ENCODE measurements around the gene ATXN2L.
"Not testable (repeated sequence)": the region's sequence is repeated elsewhere in the genome, so short reads cannot be mapped to it uniquely, and the experiment has no call there.

Gene ATXN2L

DNA sequence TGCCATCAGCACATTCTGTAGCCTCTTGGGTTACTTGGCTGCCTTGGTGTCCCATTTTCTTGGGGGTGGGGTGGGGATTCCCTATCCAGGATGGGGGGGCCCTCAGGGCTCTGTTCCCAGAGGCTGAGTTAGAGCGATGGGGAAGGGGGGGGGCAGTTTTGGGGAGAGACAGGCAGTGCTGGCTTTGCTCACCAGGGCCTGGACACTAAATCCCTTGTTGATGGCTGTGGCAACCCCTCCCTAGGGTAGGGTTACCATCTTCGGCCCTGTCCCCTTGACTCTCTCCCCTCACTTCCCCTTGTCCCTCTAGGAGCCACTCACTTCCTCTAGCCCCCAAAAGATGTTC lies 54.8 kb downstream of the ATXN2L start:
- Histone ChIP-seq H3K4me1 (ENCODE audit: control insufficient read depth, insufficient read depth, low read length) (peaks cover 13% of the 10 kb centered on the region), H3K9me3 (ENCODE audit: control insufficient read depth, low read length) (no peaks in the 10 kb centered on the region), H3K36me3 (ENCODE audit: control insufficient read depth, insufficient read depth, low read length) (no peaks in the 10 kb centered on the region), H3K27me3 (ENCODE audit: control insufficient read depth, insufficient read depth, low read length) (peaks cover 16% of the 10 kb centered on the region), H3K9ac (ENCODE audit: low read length) (no peak overlapping the region), H3K4me3 (ENCODE audit: low read length) (no peak overlapping the region)

GRCh38 chr16:28878083-28878926 lies 55.5 kb downstream of the ATXN2L start, which contains the start of gene ATP2A1:
Gene ATP2A1, plus strand, starts transcription at chr16:28878488. Its CDS starts 184 bp downstream, at chr16:28878672.
- peak within 1 kb of the TSS; percentile 72 for H3K9ac ChIP-seq (ENCODE audit: low read length)
- no peaks in the 10 kb centered on the region for H3K9me3 ChIP-seq (ENCODE audit: control insufficient read depth, low read length)
- no peaks in the 10 kb centered on the region for H3K36me3 ChIP-seq (ENCODE audit: control insufficient read depth, insufficient read depth, low read length)
- H3K27me3 ChIP-seq (ENCODE audit: control insufficient read depth, insufficient read depth, low read length), result peaks cover 19% of the 10 kb centered on the region
- H3K4me3 ChIP-seq (ENCODE audit: low read length), result peak within 1 kb of the TSS; percentile 63
- H3K4me1 ChIP-seq (ENCODE audit: control insufficient read depth, insufficient read depth, low read length), result peaks cover 13% of the 10 kb centered on the region

- H3K36me3 ChIP-seq (ENCODE audit: control insufficient read depth, insufficient read depth, low read length), result no peaks in the 10 kb centered on the region
- H3K4me3 ChIP-seq (ENCODE audit: low read length), result peak overlapping the region; percentile 63
- H3K9ac ChIP-seq (ENCODE audit: low read length), result peak overlapping the region; percentile 72
- no peaks in the 10 kb centered on the region for H3K9me3 ChIP-seq (ENCODE audit: control insufficient read depth, low read length)
- peaks cover 24% of the 10 kb centered on the region for H3K27me3 ChIP-seq (ENCODE audit: control insufficient read depth, insufficient read depth, low read length)
- peaks cover 13% of the 10 kb centered on the region for H3K4me1 ChIP-seq (ENCODE audit: control insufficient read depth, insufficient read depth, low read length)
Observed at GRCh38 chr16:28879261-28879840, 56.6 kb downstream of the ATXN2L start.

DNA sequence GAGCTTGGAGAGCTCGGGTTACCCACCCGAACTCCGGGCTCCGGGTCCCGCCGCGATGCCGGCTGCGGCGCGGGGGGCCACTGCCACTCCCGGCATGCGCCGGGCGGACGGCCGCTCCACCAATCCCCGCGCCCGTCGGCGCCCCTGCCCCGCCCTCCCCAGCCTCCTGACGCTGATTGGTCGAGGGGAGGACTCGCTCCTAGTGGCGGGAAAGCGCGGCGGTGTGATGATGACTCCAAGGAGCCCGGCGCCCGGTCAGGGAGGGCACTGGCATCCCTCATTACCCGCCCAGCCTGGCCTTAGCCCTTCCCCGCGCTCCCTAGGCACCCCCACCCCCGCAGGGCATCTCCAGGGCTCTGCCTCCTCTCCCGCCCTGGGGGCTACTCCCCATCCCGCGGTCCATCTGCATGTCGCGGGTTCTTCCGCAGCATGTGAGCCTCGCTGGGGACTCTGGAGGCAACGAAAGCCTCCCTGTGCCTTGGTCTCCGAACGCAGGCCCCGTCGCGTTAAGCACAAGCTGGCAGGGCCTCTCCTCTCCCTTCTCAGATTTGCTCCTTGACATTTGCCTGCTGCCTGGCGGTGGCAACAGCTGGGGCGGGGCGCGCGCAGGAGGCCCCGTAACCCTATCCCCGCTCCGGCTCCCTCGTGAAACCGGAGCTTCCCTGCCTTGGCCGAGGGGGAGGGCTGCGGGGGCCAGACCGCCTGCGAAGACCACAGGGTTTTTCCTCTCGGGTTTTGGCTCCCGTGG lies 57.2 kb downstream of the ATXN2L start:
- H3K4me3 ChIP-seq (ENCODE audit: low read length), result peak overlapping the region; percentile 63
- no peaks in the 10 kb centered on the region for H3K36me3 ChIP-seq (ENCODE audit: control insufficient read depth, insufficient read depth, low read length)
- peak overlapping the region; percentile 72 for H3K9ac ChIP-seq (ENCODE audit: low read length)
- H3K9me3 ChIP-seq (ENCODE audit: control insufficient read depth, low read length), result no peaks in the 10 kb centered on the region
- H3K4me1 ChIP-seq (ENCODE audit: control insufficient read depth, insufficient read depth, low read length), result peaks cover 13% of the 10 kb centered on the region
- H3K27me3 ChIP-seq (ENCODE audit: control insufficient read depth, insufficient read depth, low read length), result peaks cover 24% of the 10 kb centered on the region

DNA sequence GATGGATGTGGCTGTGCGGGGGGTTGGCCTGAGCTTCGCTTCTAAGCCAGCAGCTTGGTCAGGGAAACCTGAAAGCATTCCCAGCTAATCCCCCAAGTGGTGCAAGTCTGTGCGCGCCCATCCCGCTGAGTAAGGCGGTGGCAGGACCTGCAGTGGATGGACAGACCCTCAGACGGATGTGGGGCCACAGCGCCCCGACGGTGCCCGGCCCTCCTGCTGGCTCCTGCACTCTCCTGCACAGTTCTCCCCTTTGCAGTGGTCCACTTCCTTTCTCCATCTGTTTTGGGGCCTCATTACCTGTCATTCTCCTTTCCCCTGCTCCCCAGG lies 57.8 kb downstream of the ATXN2L start:
- Histone ChIP-seq H3K9ac (ENCODE audit: low read length) (no peak overlapping the region), H3K36me3 (ENCODE audit: control insufficient read depth, insufficient read depth, low read length) (no peaks in the 10 kb centered on the region), H3K4me1 (ENCODE audit: control insufficient read depth, insufficient read depth, low read length) (peaks cover 13% of the 10 kb centered on the region), H3K4me3 (ENCODE audit: low read length) (no peak overlapping the region), H3K27me3 (ENCODE audit: control insufficient read depth, insufficient read depth, low read length) (peaks cover 24% of the 10 kb centered on the region), H3K9me3 (ENCODE audit: control insufficient read depth, low read length) (no peaks in the 10 kb centered on the region)

DNA sequence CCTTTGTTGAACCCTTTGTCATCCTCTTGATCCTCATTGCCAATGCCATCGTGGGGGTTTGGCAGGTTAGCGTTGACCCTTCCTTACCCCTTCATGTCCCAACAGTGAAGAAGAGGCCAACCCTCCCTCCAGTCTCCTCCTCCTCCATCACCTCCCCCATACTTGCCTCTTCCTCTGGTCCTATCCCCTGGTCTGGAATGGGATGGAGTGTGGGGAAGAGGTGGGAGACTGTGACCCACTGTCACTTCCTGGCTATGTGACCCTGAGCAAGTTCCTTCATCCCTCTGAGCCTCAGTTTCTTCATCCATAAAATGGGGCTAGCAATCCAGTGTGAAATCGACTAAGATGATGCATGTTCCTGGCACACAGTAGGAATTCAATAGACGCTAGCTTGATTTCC lies 58.2 kb downstream of the ATXN2L start:
- no peak overlapping the region for H3K4me3 ChIP-seq (ENCODE audit: low read length)
- H3K9ac ChIP-seq (ENCODE audit: low read length), result no peak overlapping the region
- H3K9me3 ChIP-seq (ENCODE audit: control insufficient read depth, low read length), result no peaks in the 10 kb centered on the region

DNA sequence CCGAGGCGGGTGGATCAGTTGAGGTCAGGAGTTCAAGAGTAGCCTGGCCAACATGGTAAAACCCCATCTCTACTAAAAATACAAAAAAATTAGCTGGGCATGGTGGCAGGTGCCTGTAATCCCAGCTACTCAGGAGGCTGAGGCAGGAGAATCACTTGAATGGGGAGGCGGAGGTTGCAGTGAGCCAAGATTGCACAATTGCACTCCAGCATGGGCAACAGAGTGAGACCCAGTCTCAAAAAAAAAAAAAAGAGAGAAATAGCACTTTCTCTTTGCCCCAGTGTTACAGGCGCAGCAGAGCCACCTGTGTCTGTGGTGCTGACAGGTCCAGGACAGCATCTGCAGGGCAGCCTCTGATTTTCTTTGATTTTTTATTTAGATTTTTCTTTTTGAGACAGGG lies 58.8 kb downstream of the ATXN2L start:
- H3K36me3 ChIP-seq (ENCODE audit: control insufficient read depth, insufficient read depth, low read length); H3K9me3 ChIP-seq (ENCODE audit: control insufficient read depth, low read length); H3K4me3 ChIP-seq (ENCODE audit: low read length); H3K9ac ChIP-seq (ENCODE audit: low read length): not testable (repeated sequence)
- Histone ChIP-seq H3K4me1 (ENCODE audit: control insufficient read depth, insufficient read depth, low read length) (peaks cover 13% of the 10 kb centered on the region), H3K27me3 (ENCODE audit: control insufficient read depth, insufficient read depth, low read length) (peaks cover 24% of the 10 kb centered on the region)

More for the DNA sequence above, 58.2 kb downstream of the ATXN2L start:
- peaks cover 24% of the 10 kb centered on the region for H3K27me3 ChIP-seq (ENCODE audit: control insufficient read depth, insufficient read depth, low read length)
- H3K4me1 ChIP-seq (ENCODE audit: control insufficient read depth, insufficient read depth, low read length), result peaks cover 13% of the 10 kb centered on the region
- H3K36me3 ChIP-seq (ENCODE audit: control insufficient read depth, insufficient read depth, low read length), result no peaks in the 10 kb centered on the region

DNA sequence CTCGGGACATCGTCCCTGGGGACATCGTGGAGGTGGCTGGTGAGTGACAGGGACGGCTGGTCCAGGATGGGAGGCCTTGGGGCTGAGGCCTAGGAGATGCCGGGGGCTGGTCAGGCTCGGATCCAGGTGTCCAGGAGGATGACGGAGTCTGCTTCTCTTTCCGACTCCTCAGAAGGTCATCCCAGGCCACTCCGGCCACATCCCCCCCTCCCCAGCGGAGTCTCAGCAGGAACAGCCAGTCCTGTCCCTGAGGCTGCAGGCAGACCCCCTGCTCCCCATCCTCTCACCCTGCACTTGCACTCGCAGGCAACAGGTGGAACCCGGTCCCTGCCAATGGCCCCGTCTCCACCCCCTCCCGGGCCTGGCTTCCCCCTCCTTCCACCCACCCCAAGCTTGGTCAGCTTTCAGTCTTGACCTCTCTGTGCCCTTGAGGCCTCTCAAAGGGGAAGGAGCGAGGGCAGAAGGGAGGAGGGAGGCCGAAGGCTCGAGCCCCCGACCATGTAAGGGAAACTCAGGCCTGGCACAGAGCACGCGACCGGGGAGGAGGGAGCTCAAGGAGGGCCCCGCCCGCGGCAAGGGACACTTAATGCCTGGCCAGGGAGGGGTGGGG lies 59.9 kb downstream of the ATXN2L start:
- Histone ChIP-seq H3K27me3 (ENCODE audit: control insufficient read depth, insufficient read depth, low read length) (peaks cover 24% of the 10 kb centered on the region), H3K9ac (ENCODE audit: low read length) (no peak overlapping the region), H3K4me3 (ENCODE audit: low read length) (no peak overlapping the region), H3K9me3 (ENCODE audit: control insufficient read depth, low read length) (no peaks in the 10 kb centered on the region), H3K36me3 (ENCODE audit: control insufficient read depth, insufficient read depth, low read length) (no peaks in the 10 kb centered on the region), H3K4me1 (ENCODE audit: control insufficient read depth, insufficient read depth, low read length) (peaks cover 13% of the 10 kb centered on the region)

DNA sequence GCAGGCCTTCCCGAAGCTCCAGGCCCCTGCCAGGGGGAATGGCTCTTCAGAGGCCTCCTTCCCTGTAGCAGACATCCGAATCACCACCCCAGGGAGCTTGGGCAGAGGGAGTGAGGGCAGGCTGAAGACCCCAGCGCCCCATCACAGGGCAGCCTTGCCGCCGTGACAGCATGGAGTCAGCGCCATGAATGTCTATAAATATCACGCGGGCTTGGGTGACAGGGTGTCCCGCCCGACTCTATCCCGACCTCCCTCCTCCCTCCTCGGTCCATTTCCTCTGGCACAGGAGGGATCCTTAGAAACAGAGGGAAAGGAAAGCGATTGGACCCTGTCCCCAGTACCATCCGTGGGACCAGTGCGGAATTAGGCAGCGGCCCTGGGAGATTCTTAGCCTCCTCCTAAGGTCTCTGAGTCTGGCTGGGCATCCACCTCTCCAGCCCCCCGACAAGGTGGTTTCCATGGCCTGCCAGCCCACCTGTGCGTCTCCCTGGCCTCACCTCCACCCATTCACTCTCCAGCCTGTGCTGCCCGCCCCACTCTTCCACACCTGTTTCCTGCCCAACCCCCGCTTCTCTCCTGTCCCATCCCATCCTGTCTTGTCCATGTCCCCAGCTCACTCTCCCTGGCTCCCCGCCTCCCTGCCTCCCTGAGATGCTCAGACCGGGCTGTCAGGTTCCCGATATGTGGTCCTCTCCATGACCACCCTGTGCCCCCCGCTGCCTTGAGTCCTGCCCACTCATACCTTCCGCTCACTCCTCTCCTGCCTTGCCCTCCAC lies 60.6 kb downstream of the ATXN2L start:
- H3K27me3 ChIP-seq (ENCODE audit: control insufficient read depth, insufficient read depth, low read length), result peaks cover 24% of the 10 kb centered on the region
- H3K4me1 ChIP-seq (ENCODE audit: control insufficient read depth, insufficient read depth, low read length), result peaks cover 13% of the 10 kb centered on the region
- no peak overlapping the region for H3K4me3 ChIP-seq (ENCODE audit: low read length)
- no peak overlapping the region for H3K9ac ChIP-seq (ENCODE audit: low read length)
- H3K9me3 ChIP-seq (ENCODE audit: control insufficient read depth, low read length), result no peaks in the 10 kb centered on the region
- no peaks in the 10 kb centered on the region for H3K36me3 ChIP-seq (ENCODE audit: control insufficient read depth, insufficient read depth, low read length)

GRCh38 chr16:28884045-28884444 lies 61.2 kb downstream of the ATXN2L start:
- Histone ChIP-seq H3K9ac (ENCODE audit: low read length) (no peak overlapping the region), H3K27me3 (ENCODE audit: control insufficient read depth, insufficient read depth, low read length) (peaks cover 24% of the 10 kb centered on the region)

More at GRCh38 chr16:28884045-28884444, 61.2 kb downstream of the ATXN2L start:
- H3K9me3 ChIP-seq (ENCODE audit: control insufficient read depth, low read length), result no peaks in the 10 kb centered on the region
- H3K4me1 ChIP-seq (ENCODE audit: control insufficient read depth, insufficient read depth, low read length), result peaks cover 11% of the 10 kb centered on the region
- H3K4me3 ChIP-seq (ENCODE audit: low read length), result no peak overlapping the region
- no peaks in the 10 kb centered on the region for H3K36me3 ChIP-seq (ENCODE audit: control insufficient read depth, insufficient read depth, low read length)
